GM18507 (cell line): Measurements from ENCODE around the gene COPS9.

Experiments
- DNase-seq: peaks from one replicate; pipeline ENCODE4 v3.0.0; 2011; ENCODE audit warnings: low read depth; ENCODE audit not compliant: insufficient read length; ENCODE audit errors: extremely low spot score
- FAIRE-seq: peaks from 2 replicates; lab custom pipeline; 2011; peaks lifted over from hg19 to GRCh38; lab: Jason Lieb, UNC

The COPS9 gene

DNA sequence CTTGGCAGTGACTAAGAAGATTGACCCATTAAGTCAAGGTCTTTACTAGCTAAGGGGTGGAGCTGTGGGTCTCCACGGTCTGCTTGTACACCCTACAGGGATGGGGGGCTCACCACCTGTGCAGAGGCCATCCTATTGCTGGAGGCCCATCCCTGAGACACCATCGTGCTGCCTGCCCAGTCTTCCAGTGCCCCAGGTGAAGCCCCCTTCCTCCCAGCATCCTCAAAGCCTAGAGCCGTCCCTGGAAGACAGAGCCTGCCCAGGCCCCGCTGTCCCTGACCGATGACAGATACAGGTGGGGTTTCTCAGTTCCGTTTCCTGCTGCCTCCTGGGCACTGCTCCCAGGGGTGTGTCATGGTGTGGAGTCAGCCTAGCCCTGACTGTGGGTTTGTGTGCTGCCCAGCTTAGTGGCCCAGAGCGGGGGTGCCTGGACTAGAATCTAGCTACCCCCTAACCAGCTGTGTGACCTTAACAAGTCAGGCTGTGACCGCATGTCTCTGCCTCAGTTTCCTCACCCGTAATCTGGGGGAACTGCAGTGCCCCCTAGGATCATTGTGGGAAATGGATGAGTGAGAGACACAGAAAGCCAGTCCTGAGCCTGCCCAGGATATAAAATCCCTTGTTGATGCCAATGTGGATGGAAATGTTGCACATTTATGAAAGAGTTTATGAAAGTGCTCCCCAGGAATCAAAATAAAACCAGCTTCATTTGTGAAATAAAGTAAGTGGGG, 2.3 kb upstream of the COPS9 start:
- DNase-seq (no peak), FAIRE-seq (no peak)

DNA sequence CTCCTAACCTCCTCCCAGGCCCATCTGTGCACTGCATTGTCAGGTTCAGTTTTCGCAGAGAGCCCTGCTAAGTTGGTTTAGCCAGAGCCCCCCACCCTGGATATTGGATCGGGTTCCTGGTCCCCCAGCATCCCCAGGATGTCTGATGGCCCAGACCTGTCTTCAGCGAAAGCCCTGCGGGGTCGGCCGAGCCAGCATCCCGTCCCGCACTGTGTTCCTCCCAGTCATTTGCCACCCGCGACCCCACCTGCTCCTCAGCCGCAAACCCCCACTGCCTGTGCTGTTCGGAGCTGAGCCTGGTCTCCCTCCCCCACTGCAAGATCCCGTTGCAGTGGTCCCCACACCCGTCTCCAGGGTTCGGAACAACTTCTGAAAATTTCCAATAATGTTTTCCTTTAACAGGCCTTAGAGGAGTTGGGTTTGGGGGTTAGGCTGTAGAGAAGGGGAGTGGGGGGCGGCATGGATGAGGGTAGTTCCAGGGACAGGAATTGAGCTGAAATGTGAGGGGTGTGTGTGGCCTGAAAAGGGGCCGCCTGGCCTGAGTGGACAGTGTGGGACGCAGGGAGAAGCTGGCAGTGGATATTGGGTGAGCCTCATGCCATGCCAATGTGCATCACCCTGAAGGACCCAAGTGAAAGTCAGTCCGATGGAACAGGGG, 1.6 kb upstream of the COPS9 start:
- FAIRE-seq: no peak
- DNase-seq: no peak

GRCh38 chr2:240136671-240137292, 677 bp upstream of the COPS9 start:
- FAIRE-seq (no peak), DNase-seq (no peak)

DNA sequence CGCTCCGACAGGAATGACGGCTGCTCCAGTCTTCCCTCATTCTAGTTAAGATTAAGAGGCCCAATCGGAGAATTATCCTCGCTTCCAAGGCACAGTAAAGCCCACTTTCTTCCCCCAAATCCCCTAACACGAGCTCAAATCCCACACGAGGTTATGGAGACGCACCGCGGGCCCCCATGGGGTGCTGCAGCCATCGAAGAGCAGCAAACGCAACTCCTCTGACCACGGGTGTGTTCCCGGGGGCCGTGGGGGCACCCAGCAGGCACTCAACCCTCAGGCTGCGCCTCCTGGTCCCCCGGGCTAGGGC, 446 bp downstream of the COPS9 start:
- DNase-seq: no peak
- no peak for FAIRE-seq

DNA sequence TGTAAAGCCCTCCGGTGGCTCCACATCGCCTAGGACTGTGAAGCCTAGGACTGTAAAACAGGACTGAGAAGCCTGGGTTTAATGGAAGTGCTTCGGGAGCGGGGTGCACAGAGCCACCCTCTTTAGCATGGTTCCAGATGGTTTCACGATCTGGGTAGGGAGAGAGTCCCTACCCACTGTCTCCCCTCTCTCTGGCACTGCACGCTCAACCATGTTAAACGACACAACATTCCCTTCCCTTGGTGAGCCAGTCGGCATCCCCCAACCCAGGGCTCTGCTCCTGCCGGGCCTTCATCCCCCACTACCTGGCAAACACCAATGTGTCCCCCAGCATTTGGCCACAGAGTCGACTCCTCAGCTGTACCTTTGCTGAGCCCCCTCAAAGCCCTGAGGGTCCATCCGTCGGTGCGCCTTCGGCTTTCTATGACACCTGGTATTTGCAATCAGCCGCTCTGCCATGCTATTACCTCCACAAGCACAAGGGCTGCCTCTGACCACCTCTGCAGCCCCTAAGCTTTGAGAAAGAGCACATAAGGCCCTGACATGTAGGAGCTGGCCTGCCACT, 1.1 kb downstream of the COPS9 start:
- FAIRE-seq: no peak
- no peak for DNase-seq

DNA sequence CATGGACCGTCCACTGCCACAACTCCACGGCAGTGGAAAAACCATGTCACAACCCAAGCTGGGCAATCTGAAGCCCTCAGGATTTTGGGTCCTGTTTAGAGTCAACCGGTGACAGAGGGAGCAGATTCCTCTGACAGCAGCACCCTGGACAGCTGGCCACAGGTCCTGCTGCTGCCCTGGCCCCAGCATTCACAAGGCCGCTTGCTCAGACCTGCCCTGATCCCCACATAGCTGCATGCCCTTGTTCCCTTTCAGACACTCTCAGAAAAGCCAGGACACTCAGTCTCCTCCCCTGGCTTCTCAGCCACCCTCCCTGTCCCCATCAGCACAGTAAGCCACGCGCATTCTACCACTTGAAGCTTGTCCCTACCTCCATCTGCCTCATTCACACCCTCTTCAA, 1.6 kb downstream of the COPS9 start:
- FAIRE-seq: no peak
- DNase-seq: no peak

- no peak for FAIRE-seq
- no peak for DNase-seq
These were observed 2.7 kb downstream of the COPS9 start for GRCh38 chr2:240133401-240133800.

DNA sequence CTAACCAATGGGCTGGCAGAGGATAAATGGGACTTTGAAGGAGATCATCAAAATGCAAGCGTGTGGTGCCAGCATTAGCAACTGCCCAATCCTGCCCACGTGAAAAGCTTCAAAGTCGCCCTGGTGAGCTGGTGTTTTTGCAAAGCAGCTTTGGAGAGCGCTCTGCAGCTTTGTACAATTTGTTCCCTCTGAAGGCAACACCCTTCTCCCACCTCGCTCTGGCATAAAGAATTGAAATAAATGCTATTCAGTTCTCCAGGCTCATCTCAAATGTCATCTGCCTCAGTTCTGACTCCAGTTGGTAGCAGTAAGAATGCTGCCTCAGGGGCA, 3.5 kb downstream of the COPS9 start:
- DNase-seq (no peak), FAIRE-seq (no peak)

DNA sequence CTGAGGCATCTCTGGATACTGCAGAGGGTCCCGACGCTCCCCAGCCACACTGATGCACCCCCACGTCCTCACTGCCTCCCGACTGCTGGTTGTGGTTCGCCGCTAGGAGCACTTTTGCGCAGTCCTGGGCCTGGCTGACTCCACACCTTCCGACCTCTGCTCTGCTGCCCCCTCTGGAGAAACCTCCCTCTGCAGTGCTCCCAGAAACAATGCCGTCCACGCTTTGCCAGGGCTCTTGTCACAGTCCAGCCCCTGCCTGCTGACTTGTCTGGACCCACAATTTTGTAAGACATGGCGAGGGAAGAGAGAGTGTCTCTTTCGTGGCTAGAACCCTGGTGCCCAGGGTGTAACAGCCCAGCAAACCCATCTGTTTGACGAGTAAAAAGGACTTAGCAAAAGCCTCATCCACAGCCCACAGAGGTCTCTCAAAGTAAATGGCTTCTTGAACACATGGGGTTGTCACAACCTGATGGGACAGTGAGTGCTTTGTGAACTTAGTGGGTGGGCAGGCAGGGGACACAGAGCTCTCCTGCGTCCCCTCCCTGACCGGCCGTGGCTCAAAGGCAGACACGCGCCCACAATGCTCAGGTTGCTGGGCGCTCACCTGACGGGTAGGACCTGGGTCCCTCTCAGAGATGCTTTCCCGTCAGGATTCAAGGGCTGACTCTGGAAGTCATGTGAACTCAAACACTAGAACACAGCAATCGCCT, 4.0 kb downstream of the COPS9 start:
- FAIRE-seq (no peak), DNase-seq (no peak)

DNA sequence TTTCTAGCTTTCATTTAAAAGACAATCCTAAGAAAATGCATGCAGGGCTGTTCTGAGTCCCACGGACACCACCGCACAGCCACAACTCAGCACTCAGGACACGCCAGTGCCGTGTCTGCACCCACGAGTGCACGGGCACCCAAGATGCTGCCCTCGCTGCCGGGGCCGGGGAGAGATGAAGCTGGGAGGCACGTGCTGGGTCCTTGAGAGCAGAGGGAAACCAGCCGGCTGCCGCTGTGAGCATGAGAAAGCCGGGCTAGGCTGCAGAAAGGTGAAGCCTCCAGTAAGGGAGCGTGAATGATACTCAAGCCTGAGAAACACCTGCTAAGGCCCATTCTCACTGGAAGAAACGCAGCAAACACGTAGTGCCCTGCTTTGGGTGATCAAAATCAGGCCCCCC, 4.8 kb downstream of the COPS9 start:
- no peak for FAIRE-seq
- no peak for DNase-seq

DNA sequence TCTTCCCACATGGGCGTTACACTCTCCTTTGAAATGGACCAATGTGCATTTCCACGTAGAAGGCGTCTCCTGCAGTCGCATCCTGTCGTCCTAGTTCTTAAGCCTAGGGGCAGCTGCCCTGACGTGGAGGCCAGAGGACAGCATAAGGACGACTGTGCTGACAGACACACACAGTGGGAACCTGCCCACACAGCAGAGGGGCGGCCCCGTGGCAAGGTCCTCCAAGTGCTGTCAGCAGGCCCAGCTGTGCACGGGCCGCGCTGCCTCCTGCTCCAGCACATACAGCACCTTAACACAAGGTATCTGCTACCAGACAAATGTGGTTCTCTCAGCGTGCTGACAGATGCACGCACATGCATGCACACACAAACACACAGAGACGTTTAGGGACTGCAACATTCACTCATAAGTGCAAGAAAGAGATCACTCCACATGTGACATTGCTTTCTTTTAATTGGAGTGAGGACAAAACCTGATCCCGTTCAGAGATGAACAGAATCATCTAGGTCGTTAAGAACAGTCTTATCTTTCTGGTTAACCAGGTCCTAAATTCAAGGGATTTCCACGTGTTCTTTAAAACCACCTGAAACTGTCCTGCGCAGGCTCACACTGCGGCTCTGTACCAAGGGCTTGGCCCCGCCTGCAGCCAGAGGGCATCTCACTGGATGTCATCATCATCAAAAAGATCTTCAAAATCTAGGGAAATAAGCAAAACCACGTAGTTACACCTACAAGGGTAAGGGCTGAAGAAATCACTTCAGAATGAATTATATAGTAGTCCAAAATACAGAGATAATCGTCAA, 5.5 kb downstream of the COPS9 start:
- FAIRE-seq: no peak
- DNase-seq: no peak

DNA sequence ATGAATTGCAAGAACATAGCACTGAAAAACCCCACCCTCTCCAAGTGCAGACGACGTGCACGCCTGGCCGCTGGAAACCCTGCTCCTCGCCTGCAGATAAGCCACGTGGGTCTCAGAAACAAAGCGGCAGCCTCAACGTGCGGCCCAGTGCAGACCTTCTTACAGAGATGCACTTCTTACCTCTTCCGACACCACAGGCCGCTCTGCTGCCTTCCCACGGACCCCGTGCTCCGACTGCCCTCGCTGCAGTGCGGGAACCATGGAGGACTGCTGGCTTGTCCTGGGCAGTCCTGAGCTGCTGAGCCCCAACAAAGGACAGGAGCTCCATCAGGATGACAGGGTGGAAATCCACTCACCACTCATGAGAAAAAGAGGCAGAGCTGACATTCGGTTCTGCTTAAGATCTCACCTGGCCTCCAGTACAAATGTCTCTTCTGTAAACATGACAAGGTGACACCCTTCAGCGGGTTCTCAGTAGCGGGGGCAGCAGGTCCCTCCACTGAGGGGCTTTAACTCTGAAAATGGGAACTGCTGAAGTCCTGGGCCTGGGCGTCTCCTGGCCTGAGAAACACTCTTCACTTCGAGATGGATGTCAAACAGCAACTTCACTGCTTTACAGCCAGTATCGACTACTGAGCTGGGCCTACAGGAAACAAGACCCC, 6.2 kb downstream of the COPS9 start:
- FAIRE-seq: no peak

GRCh38 chr2:240129311-240129710, 6.8 kb downstream of the COPS9 start:
- FAIRE-seq (no peak), DNase-seq (no peak)

More for the DNA sequence above, 6.2 kb downstream of the COPS9 start:
- DNase-seq: no peak

GRCh38 chr2:240128608-240129145, 7.4 kb downstream of the COPS9 start:
- no peak for FAIRE-seq
- DNase-seq: no peak

DNA sequence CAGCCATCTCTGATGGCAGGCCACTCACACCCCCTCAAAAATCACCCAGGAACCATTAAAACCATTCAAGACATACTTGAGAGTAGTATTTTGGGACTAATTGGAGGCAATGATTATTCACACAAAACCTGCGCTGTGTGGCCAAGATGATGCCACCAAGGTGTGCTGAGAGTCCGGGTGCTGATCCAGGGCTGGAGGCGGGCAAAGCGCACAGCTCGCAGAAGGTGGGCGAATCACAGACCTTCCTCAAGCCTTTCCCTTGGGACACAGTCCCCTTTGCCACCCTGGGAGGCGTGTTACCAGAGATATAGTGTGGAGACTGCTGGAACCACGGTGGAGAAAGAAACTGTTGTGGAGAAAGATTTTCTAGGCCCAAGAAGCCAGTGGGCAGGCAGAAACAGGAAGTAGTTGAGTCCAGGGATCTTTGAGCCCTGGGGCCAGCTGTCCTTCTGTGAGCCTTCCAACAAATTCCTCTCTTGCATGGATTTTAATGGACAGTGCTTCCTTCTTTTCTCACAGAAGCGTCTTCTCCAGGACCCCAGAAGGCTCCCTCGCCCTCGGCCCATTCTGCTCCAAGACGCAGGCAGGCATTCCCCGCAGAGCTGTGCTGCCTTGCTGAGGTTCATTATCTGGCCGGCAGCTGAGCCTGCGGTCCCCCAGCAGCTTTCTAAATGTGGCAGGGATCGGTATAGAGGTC, 8.0 kb downstream of the COPS9 start:
- FAIRE-seq (no peak), DNase-seq (no peak)

- FAIRE-seq: no peak
- no peak for DNase-seq
These were observed 8.8 kb downstream of the COPS9 start for GRCh38 chr2:240127191-240127750.

GRCh38 chr2:240126731-240127130, 9.4 kb downstream of the COPS9 start:
- DNase-seq (no peak), FAIRE-seq (no peak)

- DNase-seq (no peak), FAIRE-seq (no peak)
These were observed 10.4 kb downstream of the COPS9 start for GRCh38 chr2:240125742-240126141.
